HEK293 (cell line): ENCODE results near the gene ZWILCH.

Source experiments
- KLF9 ChIP-seq: fragments of 450-650 bp; formaldehyde crosslinking; IDR thresholded peaks from 2 replicates; pipeline ENCODE4 v1.5.1; 2016; ENCODE audit warnings: missing biosample characterization, missing genetic modification characterization, low read depth
- PRDM1 ChIP-seq: fragments of 450-650 bp; formaldehyde crosslinking; IDR thresholded peaks from 2 replicates; pipeline ENCODE4; 2016; ENCODE audit warnings: missing biosample characterization, missing genetic modification characterization
- SP2 ChIP-seq: fragments of 450-650 bp; formaldehyde crosslinking; IDR thresholded peaks from 2 replicates; pipeline ENCODE4 v1.5.1; 2016; ENCODE audit warnings: missing biosample characterization, missing genetic modification characterization
- TCF7L2 ChIP-seq: IDR thresholded peaks from 2 replicates; pipeline ENCODE4 v1.6.1; 2011; ENCODE audit warnings: low read depth, mild to moderate bottlenecking, inconsistent platforms, low read length, moderate library complexity, borderline replicate concordance
- ZNF133 ChIP-seq: fragments of 450-650 bp; formaldehyde crosslinking; IDR thresholded peaks from 2 replicates; pipeline ENCODE4 v1.5.1; 2016; ENCODE audit warnings: missing biosample characterization, missing genetic modification characterization
- ZNF221 ChIP-seq: fragments of 450-650 bp; formaldehyde crosslinking; IDR thresholded peaks from 2 replicates; pipeline ENCODE4 v1.5.1; 2017; ENCODE audit warnings: missing biosample characterization, missing genetic modification characterization, borderline replicate concordance
- ZNF362 ChIP-seq: fragments of 450-650 bp; formaldehyde crosslinking; IDR thresholded peaks from 2 replicates; pipeline ENCODE4 v1.5.1; 2016; ENCODE audit warnings: missing biosample characterization, missing genetic modification characterization
- ZNF530 ChIP-seq: fragments of 450-650 bp; formaldehyde crosslinking; IDR thresholded peaks from 2 replicates; pipeline ENCODE4 v1.5.1; 2016; ENCODE audit warnings: low read depth, missing biosample characterization, missing genetic modification characterization
- ZXDB ChIP-seq: fragments of 450-650 bp; formaldehyde crosslinking; IDR thresholded peaks from 2 replicates; pipeline ENCODE4 v1.5.1; 2016; ENCODE audit warnings: missing biosample characterization, missing genetic modification characterization
- TF ChIP-seq, protein P1 (sequence below): fragments of 450-650 bp; formaldehyde crosslinking; IDR thresholded peaks from 2 replicates; pipeline ENCODE4 v1.5.1; 2016; ENCODE audit warnings: missing biosample characterization, missing genetic modification characterization
- TF ChIP-seq, protein P2 (sequence below): fragments of 450-650 bp; formaldehyde crosslinking; IDR thresholded peaks from 2 replicates; pipeline ENCODE4 v1.5.1; 2016; ENCODE audit warnings: missing biosample characterization, missing genetic modification characterization
- TF ChIP-seq, protein P3 (sequence below): fragments of 450-650 bp; formaldehyde crosslinking; IDR thresholded peaks from 2 replicates; pipeline ENCODE4 v1.5.1; 2016; ENCODE audit warnings: missing biosample characterization, missing genetic modification characterization

DNA sequence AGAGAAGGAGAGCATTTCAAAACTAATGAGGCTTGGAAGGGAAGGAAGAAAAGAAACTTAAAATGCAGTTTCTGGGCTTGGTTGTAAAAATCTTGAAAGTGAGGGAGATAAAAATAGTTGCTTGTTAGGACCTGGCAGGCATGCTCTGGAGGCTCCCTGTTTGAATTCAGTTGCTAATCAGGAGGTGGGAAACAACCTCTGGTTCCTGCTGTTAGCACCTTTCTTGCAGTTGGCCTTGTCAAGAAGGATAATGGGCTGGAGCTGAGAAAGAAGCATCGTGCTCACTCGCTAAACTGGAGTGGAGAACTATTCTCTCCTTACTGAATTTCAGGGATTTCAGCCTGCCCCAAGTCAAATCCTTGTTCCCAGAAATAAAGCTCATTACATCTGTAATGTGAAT, 31.0 kb upstream of the ZWILCH start:
- TF ChIP-seq, protein P1, sequence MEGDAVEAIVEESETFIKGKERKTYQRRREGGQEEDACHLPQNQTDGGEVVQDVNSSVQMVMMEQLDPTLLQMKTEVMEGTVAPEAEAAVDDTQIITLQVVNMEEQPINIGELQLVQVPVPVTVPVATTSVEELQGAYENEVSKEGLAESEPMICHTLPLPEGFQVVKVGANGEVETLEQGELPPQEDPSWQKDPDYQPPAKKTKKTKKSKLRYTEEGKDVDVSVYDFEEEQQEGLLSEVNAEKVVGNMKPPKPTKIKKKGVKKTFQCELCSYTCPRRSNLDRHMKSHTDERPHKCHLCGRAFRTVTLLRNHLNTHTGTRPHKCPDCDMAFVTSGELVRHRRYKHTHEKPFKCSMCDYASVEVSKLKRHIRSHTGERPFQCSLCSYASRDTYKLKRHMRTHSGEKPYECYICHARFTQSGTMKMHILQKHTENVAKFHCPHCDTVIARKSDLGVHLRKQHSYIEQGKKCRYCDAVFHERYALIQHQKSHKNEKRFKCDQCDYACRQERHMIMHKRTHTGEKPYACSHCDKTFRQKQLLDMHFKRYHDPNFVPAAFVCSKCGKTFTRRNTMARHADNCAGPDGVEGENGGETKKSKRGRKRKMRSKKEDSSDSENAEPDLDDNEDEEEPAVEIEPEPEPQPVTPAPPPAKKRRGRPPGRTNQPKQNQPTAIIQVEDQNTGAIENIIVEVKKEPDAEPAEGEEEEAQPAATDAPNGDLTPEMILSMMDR (tag by site-specific recombination), result no peak
- TF ChIP-seq ZNF362 (tag by site-specific recombination), result no peak
- no peak for TF ChIP-seq ZNF133
- TF ChIP-seq, protein P2, sequence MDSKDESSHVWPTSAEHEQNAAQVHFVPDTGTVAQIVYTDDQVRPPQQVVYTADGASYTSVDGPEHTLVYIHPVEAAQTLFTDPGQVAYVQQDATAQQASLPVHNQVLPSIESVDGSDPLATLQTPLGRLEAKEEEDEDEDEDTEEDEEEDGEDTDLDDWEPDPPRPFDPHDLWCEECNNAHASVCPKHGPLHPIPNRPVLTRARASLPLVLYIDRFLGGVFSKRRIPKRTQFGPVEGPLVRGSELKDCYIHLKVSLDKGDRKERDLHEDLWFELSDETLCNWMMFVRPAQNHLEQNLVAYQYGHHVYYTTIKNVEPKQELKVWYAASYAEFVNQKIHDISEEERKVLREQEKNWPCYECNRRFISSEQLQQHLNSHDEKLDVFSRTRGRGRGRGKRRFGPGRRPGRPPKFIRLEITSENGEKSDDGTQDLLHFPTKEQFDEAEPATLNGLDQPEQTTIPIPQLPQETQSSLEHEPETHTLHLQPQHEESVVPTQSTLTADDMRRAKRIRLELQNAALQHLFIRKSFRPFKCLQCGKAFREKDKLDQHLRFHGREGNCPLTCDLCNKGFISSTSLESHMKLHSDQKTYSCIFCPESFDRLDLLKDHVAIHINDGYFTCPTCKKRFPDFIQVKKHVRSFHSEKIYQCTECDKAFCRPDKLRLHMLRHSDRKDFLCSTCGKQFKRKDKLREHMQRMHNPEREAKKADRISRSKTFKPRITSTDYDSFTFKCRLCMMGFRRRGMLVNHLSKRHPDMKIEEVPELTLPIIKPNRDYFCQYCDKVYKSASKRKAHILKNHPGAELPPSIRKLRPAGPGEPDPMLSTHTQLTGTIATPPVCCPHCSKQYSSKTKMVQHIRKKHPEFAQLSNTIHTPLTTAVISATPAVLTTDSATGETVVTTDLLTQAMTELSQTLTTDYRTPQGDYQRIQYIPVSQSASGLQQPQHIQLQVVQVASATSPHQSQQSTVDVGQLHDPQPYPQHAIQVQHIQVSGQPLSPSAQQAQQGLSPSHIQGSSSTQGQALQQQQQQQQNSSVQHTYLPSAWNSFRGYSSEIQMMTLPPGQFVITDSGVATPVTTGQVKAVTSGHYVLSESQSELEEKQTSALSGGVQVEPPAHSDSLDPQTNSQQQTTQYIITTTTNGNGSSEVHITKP, result no peak
- no peak for TF ChIP-seq KLF9
- TF ChIP-seq, protein P3, sequence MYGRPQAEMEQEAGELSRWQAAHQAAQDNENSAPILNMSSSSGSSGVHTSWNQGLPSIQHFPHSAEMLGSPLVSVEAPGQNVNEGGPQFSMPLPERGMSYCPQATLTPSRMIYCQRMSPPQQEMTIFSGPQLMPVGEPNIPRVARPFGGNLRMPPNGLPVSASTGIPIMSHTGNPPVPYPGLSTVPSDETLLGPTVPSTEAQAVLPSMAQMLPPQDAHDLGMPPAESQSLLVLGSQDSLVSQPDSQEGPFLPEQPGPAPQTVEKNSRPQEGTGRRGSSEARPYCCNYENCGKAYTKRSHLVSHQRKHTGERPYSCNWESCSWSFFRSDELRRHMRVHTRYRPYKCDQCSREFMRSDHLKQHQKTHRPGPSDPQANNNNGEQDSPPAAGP (tag by site-specific recombination), result no peak
- TF ChIP-seq PRDM1 (tag by site-specific recombination), result no peak
- TF ChIP-seq ZXDB (tag by site-specific recombination), result no peak
- TF ChIP-seq ZNF221 (tag by site-specific recombination), result no peak
- TF ChIP-seq TCF7L2, result no peak
- no peak for TF ChIP-seq ZNF530 (tag by site-specific recombination)
- no peak for TF ChIP-seq SP2 (tag by site-specific recombination)
